NCI-H460 (cell line): ENCODE measurements around the gene LRRFIP1. TPM values are rescaled to one million over a fixed set of nuclear protein-coding genes. Genes with fewer than 3 reads are reported as not detected.

ENCODE experiments used
- DNase-seq: peaks from one replicate; pipeline ENCODE4 v3.0.0-alpha.2; 2016; ENCODE audit warnings: low read depth; ENCODE audit errors: extremely low read depth
- total RNA-seq: library from RNA; depleted of rRNA; stranded (reverse); fragments of >200 nt; shearing (Covaris generic); gene quantifications from 2 replicates; pipeline ENCODE4 v1.2.3, GENCODE V29; 2014; rRNA removed

The LRRFIP1 gene
- total RNA-seq, 1 experiment from 2014 or later: 57.7 TPM

DNA sequence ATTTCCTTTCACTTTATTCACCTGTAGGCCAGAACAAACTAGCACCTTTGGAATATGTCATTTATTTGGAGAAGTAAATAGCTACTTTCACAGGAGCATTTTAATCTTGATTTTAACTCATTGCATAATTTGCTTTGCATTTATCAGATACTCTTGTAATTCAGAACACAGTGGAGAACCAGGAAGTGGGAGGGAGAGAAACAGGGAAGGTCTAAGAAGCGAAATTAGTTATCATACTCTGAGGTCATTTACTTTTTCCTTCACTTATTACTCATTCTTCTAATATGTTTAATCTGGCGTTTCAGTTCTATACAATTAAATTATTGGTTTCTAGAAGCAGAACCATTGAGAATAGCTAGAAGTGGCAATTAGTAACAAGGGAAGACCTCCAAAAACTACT is 191.8 kb downstream of the LRRFIP1 start:
- DNase-seq: no peak

DNA sequence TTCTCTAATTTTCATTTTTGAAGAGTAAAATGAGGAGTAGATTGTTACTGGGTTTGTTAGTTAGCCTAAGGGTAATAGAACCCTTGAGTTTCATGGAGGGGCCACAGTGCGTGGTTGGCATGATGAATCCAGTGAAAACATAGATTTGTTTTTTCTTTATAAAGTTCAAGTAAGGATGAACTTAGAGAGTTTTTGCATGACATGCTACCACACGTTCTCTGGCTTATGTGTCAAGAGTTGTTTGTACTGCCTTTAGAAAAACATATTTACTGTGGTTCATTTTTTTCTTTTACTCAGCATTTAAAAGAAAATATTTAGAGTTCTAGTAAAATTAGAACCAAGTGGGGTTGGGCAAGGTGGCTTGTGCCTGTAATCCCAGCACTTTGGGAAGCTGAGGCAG is 193.0 kb downstream of the LRRFIP1 start:
- DNase-seq: no peak

DNA sequence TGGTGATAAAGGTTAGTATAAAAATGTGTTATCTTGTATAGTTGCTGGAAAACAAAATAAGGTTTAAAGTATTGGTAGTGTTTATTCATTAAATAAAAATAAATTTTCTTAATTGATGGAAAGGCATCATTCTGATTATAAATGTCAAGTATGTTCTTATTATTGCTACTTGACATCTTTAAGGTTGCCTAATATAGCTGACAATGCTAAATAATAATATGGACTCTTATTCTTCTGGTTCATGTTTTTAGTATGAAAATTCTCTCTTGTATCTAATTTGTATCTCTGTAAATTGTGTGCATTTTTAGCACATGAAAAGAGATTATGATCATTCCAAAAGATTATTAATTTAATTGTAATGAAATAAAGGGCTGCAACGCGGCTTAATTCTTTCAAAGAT is 196.2 kb downstream of the LRRFIP1 start:
- no peak for DNase-seq

DNA sequence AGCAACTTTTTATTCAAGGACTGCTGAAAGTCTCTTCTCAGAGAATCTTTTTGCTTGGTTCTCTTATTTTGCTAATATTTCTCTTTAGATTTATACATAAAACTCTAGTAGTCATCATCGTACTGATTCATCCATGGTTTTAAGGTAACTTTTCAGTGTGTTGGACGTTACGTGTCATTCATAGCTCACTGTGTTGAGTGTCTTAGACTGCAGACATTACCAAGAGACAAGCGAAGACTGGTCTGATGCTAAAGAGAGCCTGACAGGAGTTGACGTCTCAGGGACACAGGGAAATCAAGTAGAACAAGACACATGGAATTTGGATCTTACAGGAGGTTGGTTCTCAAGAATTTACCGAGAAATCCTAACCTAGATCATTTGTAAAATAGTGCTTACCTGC is 196.7 kb downstream of the LRRFIP1 start:
- DNase-seq: no peak

DNA sequence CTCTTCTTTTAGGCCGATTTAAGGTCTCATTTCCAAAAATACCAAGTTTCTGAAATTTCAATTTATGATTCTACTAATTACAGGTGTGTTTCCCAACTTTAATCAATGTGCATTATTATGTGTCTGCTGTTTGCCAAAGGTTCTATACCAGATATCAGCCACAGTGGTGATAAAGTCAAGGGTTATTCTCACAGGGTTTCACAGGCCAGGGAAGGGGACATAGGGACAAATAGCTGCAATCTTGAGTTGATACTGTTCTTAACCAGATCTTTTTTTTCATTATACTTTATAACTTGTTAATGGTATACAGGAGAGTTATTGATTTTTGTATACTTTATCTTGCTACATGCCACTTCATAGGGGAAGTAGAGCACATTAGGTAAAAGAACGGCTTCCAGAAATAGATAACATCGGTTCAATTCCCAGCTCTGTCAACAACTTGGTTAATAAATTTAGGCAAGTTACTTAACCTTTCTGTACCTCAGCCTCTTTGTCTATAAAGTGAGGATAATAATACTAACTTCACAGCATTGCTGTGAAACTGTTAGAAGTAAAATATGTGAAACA is 200.1 kb downstream of the LRRFIP1 start:
- DNase-seq: no peak

Other genes starting within 250 kb of the LRRFIP1 start
- gene COL6A3, start 213.4 kb upstream of the LRRFIP1 start, total RNA-seq: 0.17 and 0.27 TPM in 2 replicates
- 81.6 and 107 TPM in 2 replicates for gene MLPH, start 140.3 kb upstream of the LRRFIP1 start, total RNA-seq
- gene PRLH, start 61.0 kb upstream of the LRRFIP1 start, total RNA-seq: not detected in 2 replicates
- gene RAB17, start 36.9 kb upstream of the LRRFIP1 start, total RNA-seq: 0.32 and 0.55 TPM in 2 replicates
- gene RBM44, start 171.2 kb downstream of the LRRFIP1 start, total RNA-seq: 0.20 and 0.32 TPM in 2 replicates
- gene RAMP1, start 232.0 kb downstream of the LRRFIP1 start, total RNA-seq: 0.43 and 0.52 TPM in 2 replicates